HepG2 (cell line): Measurements from ENCODE around the gene TCOF1. TPM values are rescaled to one million over a fixed set of nuclear protein-coding genes. Genes with fewer than 3 reads are reported as not detected.
A peak's percentile ranks its signal among the peaks of the same experiment; 100 is the strongest.

Experiments used
- HIC2 ChIP-seq: sonication (generic); formaldehyde crosslinking; IDR thresholded peaks from 2 replicates; pipeline ENCODE4 v1.9.0; 2022; ENCODE audit warnings: low read depth, missing genetic modification reagents
- IKZF1 ChIP-seq: fragments of 450-650 bp; IDR thresholded peaks from 2 replicates; pipeline ENCODE4 v1.7.1; 2016
- KAT7 ChIP-seq: IDR thresholded peaks from 2 replicates; pipeline ENCODE4 v1.6.1; 2018; ENCODE audit warnings: borderline replicate concordance, missing compliant biosample characterization
- LCORL ChIP-seq, 2 experiments: fragments of 450-650 bp in 1 of 2; sonication (generic) in 1 of 2; formaldehyde crosslinking in 1 of 2; IDR thresholded peaks; 2 replicates each; pipeline versions ENCODE4 v1.5.0 to v1.6.1; 2017 to 2020; ENCODE audit warnings: antibody characterized with exemption in 1 of 2, missing genetic modification reagents in 1 of 2
- MEF2D ChIP-seq: sonication (generic); formaldehyde crosslinking; IDR thresholded peaks from 2 replicates; pipeline ENCODE4 v1.5.1; 2020; ENCODE audit warnings: mild to moderate bottlenecking, missing genetic modification reagents
- PRMT3 ChIP-seq: sonication (generic); formaldehyde crosslinking; IDR thresholded peaks from 2 replicates; pipeline ENCODE4 v1.8.1; 2022; ENCODE audit warnings: low read depth, mild to moderate bottlenecking, moderate library complexity, missing genetic modification reagents, borderline replicate concordance
- RBAK ChIP-seq: sonication (generic); formaldehyde crosslinking; IDR thresholded peaks from 2 replicates; pipeline ENCODE4 v1.5.1; 2020; ENCODE audit warnings: mild to moderate bottlenecking, missing genetic modification reagents
- SMAD9 ChIP-seq: sonication (generic); formaldehyde crosslinking; IDR thresholded peaks from 2 replicates; pipeline ENCODE4 v1.5.1; 2020; ENCODE audit warnings: mild to moderate bottlenecking, missing genetic modification reagents
- SNRNP70 ChIP-seq: fragments of 200-400 bp; formaldehyde crosslinking; IDR thresholded peaks from 2 replicates; pipeline ENCODE4 v1.6.1; 2017; ENCODE audit warnings: mild to moderate bottlenecking, low read depth, low read length, moderate library complexity
- TBP ChIP-seq: sonication (generic); formaldehyde crosslinking; IDR thresholded peaks from 2 replicates; pipeline ENCODE4 v1.5.0; 2020; ENCODE audit warnings: missing genetic modification reagents
- TFDP1 ChIP-seq: IDR thresholded peaks from 2 replicates; pipeline ENCODE4 v1.6.1; 2016; ENCODE audit warnings: missing compliant biosample characterization, missing genetic modification reagents, borderline replicate concordance
- TOPORS ChIP-seq: sonication (generic); formaldehyde crosslinking; IDR thresholded peaks from 2 replicates; pipeline ENCODE4 v1.8.0; 2023; ENCODE audit warnings: mild to moderate bottlenecking, missing genetic modification reagents
- ZIK1 ChIP-seq: sonication (generic); formaldehyde crosslinking; IDR thresholded peaks from 2 replicates; pipeline ENCODE4 v1.5.0; 2020; ENCODE audit warnings: mild to moderate bottlenecking, low read depth, missing genetic modification reagents, borderline replicate concordance
- ZNF20 ChIP-seq: sonication (generic); formaldehyde crosslinking; IDR thresholded peaks from 2 replicates; pipeline ENCODE4 v1.4.0; 2020; ENCODE audit warnings: mild to moderate bottlenecking, moderate library complexity, missing genetic modification reagents
- ZNF251 ChIP-seq: sonication (generic); formaldehyde crosslinking; IDR thresholded peaks from 2 replicates; pipeline ENCODE4 v1.9.0; 2021; ENCODE audit warnings: mild to moderate bottlenecking, missing genetic modification reagents
- ZNF3 ChIP-seq: IDR thresholded peaks from 2 replicates; pipeline ENCODE4 v1.7.0; 2017; ENCODE audit warnings: inconsistent platforms
- ZNF383 ChIP-seq: sonication (generic); formaldehyde crosslinking; IDR thresholded peaks from 2 replicates; pipeline ENCODE4 v1.4.0; 2020; ENCODE audit warnings: missing genetic modification reagents, mild to moderate bottlenecking, borderline replicate concordance
- ZNF546 ChIP-seq: sonication (generic); formaldehyde crosslinking; conservative IDR thresholded peaks from 2 replicates; pipeline ENCODE4 v1.8.1; 2023; ENCODE audit warnings: mild to moderate bottlenecking, missing genetic modification reagents
- ZNF629 ChIP-seq: sonication (generic); formaldehyde crosslinking; conservative IDR thresholded peaks from 2 replicates; pipeline ENCODE4 v1.5.0; 2020; ENCODE audit warnings: missing genetic modification reagents
- ZNF687 ChIP-seq: sonication (generic); formaldehyde crosslinking; IDR thresholded peaks from 2 replicates; pipeline ENCODE4 v1.5.1; 2020; ENCODE audit warnings: mild to moderate bottlenecking, missing genetic modification reagents, moderate library complexity
- ZNF879 ChIP-seq: sonication (generic); formaldehyde crosslinking; IDR thresholded peaks from 2 replicates; pipeline ENCODE4 v1.8.1; 2023; ENCODE audit warnings: missing genetic modification reagents
- polyA plus RNA-seq, 8 experiments: library from polyadenylated mRNA; depleted of rRNA in 3 of 8; stranded (reverse) in 7 of 8; unstranded in 1 of 8; fragments of >200 nt; fragmentation: Illumina TruSeq in 4 of 8; extraction: Trizol in 4 of 8; gene quantifications; 2 replicates each; pipeline versions ENCODE4 v1.2.1 to v1.2.3, GENCODE V29; 2011 to 2016; ENCODE audit warnings: low read depth in 4 of 8, missing spikeins in 1 of 8, mixed read lengths in 1 of 8; ENCODE audit not compliant: insufficient read depth in 1 of 8
- total RNA-seq, 5 experiments: library from RNA; depleted of rRNA; stranded (reverse); fragments of >200 nt; fragmentation: Illumina TruSeq; extraction: Trizol; gene quantifications; 2 replicates each; pipeline ENCODE4 v1.2.3, GENCODE V29; 2016; ENCODE audit warnings: low read depth in 1 of 5
- TF ChIP-seq, protein P1 (sequence below): sonication (generic); formaldehyde crosslinking; IDR thresholded peaks from 2 replicates; pipeline ENCODE4 v1.5.0; 2020; ENCODE audit warnings: missing genetic modification reagents

Gene TCOF1
- total and polyA plus RNA-seq, 2 of the 13 experiments (the other 11 are each of a cell fraction or from before 2014, with no cell fraction given) = 10.1 to 41.6 TPM

- TF ChIP-seq ZNF687 (peak; percentile 90), TBP (no peak), ZNF879 (CRISPR knock-in tag) (0 out of 2 replicates have a peak, but pooled peaks have one; percentile 43), PRMT3 (CRISPR knock-in tag) (no peak), ZNF546 (0 out of 2 replicates have a peak, but pooled peaks have one; percentile 30), SMAD9 (CRISPR knock-in tag) (no peak), TOPORS (CRISPR knock-in tag) (no peak; the same call in 1 of the 2 replicates), ZIK1 (CRISPR knock-in tag) (no peak), SNRNP70 (no peak), IKZF1 (no peak), ZNF383 (CRISPR knock-in tag) (no peak), TFDP1 (no peak), LCORL (IDR thresholded peaks at IDR 0.05) (no peak), LCORL (CRISPR knock-in tag; IDR thresholded peaks at IDR 0.05) (peak; percentile 66), KAT7 (CRISPR knock-in tag) (no peak), HIC2 (CRISPR knock-in tag) (no peak), ZNF20 (CRISPR knock-in tag) (no peak), ZNF251 (CRISPR knock-in tag) (no peak), ZNF629 (CRISPR knock-in tag) (peak; percentile 75), RBAK (no peak), ZNF3 (CRISPR knock-in tag) (no peak), MEF2D (CRISPR knock-in tag) (0 out of 2 replicates have a peak, but pooled peaks have one; percentile 24)
- TF ChIP-seq, protein P1, sequence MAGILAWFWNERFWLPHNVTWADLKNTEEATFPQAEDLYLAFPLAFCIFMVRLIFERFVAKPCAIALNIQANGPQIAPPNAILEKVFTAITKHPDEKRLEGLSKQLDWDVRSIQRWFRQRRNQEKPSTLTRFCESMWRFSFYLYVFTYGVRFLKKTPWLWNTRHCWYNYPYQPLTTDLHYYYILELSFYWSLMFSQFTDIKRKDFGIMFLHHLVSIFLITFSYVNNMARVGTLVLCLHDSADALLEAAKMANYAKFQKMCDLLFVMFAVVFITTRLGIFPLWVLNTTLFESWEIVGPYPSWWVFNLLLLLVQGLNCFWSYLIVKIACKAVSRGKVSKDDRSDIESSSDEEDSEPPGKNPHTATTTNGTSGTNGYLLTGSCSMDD = no peak
Measured at GRCh38 chr5:150412319-150413175, 55.0 kb downstream of the TCOF1 start, which contains the start of gene CD74 (continued).
